ENCODE measurements around the gene CLEC18B.

DNA sequence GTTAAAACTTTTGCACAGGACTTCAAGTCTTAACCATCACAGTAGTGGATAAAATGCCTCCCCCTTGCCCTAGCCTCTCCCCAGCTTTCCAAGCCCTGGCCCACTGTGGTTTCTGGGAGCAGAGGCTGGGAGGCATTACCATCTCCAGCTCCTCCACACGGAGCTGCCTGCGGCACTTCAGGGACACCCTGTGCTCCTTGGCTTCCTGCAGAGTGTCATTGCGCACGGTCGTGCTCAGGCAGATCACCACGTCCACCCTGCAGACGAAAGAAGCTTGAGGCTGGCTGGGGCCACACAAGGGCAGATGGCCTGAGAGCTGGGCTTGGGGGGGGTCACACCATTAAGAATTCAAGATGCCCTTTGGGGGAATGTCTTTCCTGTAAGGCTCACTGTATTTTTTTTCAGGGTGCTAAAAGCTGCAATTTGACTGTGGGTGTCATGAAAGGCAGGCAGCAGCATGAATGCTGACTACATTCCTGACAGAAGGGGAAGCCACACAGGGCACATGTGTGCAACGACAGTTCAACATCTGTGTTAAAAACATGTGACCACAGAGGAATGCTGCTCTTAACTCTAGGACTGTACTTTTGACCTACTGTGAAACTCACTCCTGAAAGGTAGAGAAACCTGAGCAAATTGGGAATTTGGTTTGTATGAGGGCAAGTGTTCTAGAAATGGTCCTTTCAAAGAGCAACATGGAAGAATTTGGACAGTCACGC, 47.7 kb upstream of the CLEC18B start:
- TF ChIP-seq POLR2AphosphoS5 (IDR thresholded peaks at IDR 0.05) = no peak
- no peak for TF ChIP-seq POLR2A (IDR thresholded peaks at IDR 0.05)
- TF ChIP-seq, protein P1, sequence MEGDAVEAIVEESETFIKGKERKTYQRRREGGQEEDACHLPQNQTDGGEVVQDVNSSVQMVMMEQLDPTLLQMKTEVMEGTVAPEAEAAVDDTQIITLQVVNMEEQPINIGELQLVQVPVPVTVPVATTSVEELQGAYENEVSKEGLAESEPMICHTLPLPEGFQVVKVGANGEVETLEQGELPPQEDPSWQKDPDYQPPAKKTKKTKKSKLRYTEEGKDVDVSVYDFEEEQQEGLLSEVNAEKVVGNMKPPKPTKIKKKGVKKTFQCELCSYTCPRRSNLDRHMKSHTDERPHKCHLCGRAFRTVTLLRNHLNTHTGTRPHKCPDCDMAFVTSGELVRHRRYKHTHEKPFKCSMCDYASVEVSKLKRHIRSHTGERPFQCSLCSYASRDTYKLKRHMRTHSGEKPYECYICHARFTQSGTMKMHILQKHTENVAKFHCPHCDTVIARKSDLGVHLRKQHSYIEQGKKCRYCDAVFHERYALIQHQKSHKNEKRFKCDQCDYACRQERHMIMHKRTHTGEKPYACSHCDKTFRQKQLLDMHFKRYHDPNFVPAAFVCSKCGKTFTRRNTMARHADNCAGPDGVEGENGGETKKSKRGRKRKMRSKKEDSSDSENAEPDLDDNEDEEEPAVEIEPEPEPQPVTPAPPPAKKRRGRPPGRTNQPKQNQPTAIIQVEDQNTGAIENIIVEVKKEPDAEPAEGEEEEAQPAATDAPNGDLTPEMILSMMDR (IDR thresholded peaks at IDR 0.05) = no peak

All from prostate gland (tissue), 2 donors.